ENCODE measurements around the gene HLA-DOB. TPM values are rescaled to one million over a fixed set of nuclear protein-coding genes. Genes with fewer than 3 reads are reported as not detected.

The HLA-DOB gene
- polyA plus RNA-seq, 1 donor from 2014 or later, result not detected

GRCh38 chr6:32792901-32793435, 23.8 kb downstream of the HLA-DOB start:
- no peaks in the 10 kb centered on the region for H3K27me3 ChIP-seq (ENCODE audit: insufficient read depth, low read depth, low read length)
- no peak overlapping the region for H2AFZ ChIP-seq (ENCODE audit: low read depth, low read length)
- no peaks in the 10 kb centered on the region for H3K36me3 ChIP-seq (ENCODE audit: insufficient read depth, low read length)
- no peaks in the 10 kb centered on the region for H4K20me1 ChIP-seq (ENCODE audit: insufficient read depth)
- no peak overlapping the region for H3K4me3 ChIP-seq (ENCODE audit: low read length)
- no peak overlapping the region for H3K9ac ChIP-seq (ENCODE audit: low read length)
- no peaks in the 10 kb centered on the region for H3F3A ChIP-seq (ENCODE audit: insufficient read depth, low read length, poor library complexity, severe bottlenecking)
- H3K4me2 ChIP-seq (ENCODE audit: low read length), result no peak overlapping the region
- no peak overlapping the region for H3K27ac ChIP-seq (ENCODE audit: low read length)
- no peaks in the 10 kb centered on the region for H3K9me2 ChIP-seq (ENCODE audit: insufficient read depth, low read length)
- H3K79me2 ChIP-seq (replicated peaks; ENCODE audit: insufficient read depth, low read length), result no peaks in the 10 kb centered on the region
- no peaks in the 10 kb centered on the region for H3K9me3 ChIP-seq (ENCODE audit: low read length)
- TF ChIP-seq CTCF (IDR thresholded peaks at IDR 0.05; ENCODE audit: poor library complexity, severe bottlenecking), result no peak
- TF ChIP-seq EZH2 (IDR thresholded peaks at IDR 0.05; ENCODE audit: borderline replicate concordance, insufficient read depth, low read length, poor library complexity, severe bottlenecking), result no peak
- TF ChIP-seq MXI1 (conservative IDR thresholded peaks at IDR 0.05; ENCODE audit: poor library complexity, severe bottlenecking), result no peak
- TF ChIP-seq SMC3 (conservative IDR thresholded peaks at IDR 0.05; ENCODE audit: poor library complexity), result no peak
- no peak for TF ChIP-seq POLR2AphosphoS5 (IDR thresholded peaks at IDR 0.05)
- no peak for TF ChIP-seq REST (IDR thresholded peaks at IDR 0.05; ENCODE audit: borderline replicate concordance)
- no peak for TF ChIP-seq TAF1 (IDR thresholded peaks at IDR 0.05; ENCODE audit: low read depth)
- TF ChIP-seq EP300 (conservative IDR thresholded peaks at IDR 0.05; ENCODE audit: poor library complexity, severe bottlenecking), result no peak
- no peak for TF ChIP-seq RAD21 (conservative IDR thresholded peaks at IDR 0.05)

GRCh38 chr6:32790306-32790705, 26.5 kb downstream of the HLA-DOB start:
- H4K20me1 ChIP-seq (ENCODE audit: insufficient read depth), result no peaks in the 10 kb centered on the region
- H3K9ac ChIP-seq (ENCODE audit: low read length), result no peak overlapping the region
- H3K4me3 ChIP-seq (ENCODE audit: low read length), result no peak overlapping the region
- no peaks in the 10 kb centered on the region for H3K36me3 ChIP-seq (ENCODE audit: insufficient read depth, low read length)
- TF ChIP-seq EP300 (conservative IDR thresholded peaks at IDR 0.05; ENCODE audit: poor library complexity, severe bottlenecking) (no peak), MXI1 (conservative IDR thresholded peaks at IDR 0.05; ENCODE audit: poor library complexity, severe bottlenecking) (no peak), REST (IDR thresholded peaks at IDR 0.05; ENCODE audit: borderline replicate concordance) (no peak), TAF1 (IDR thresholded peaks at IDR 0.05; ENCODE audit: low read depth) (no peak), POLR2AphosphoS5 (IDR thresholded peaks at IDR 0.05) (no peak), EZH2 (IDR thresholded peaks at IDR 0.05; ENCODE audit: borderline replicate concordance, insufficient read depth, low read length, poor library complexity, severe bottlenecking) (no peak), RAD21 (conservative IDR thresholded peaks at IDR 0.05) (no peak), CTCF (IDR thresholded peaks at IDR 0.05; ENCODE audit: poor library complexity, severe bottlenecking) (no peak), SMC3 (conservative IDR thresholded peaks at IDR 0.05; ENCODE audit: poor library complexity) (no peak)
- H3K9me2 ChIP-seq (ENCODE audit: insufficient read depth, low read length), result no peaks in the 10 kb centered on the region
- no peaks in the 10 kb centered on the region for H3K79me2 ChIP-seq (replicated peaks; ENCODE audit: insufficient read depth, low read length)
- no peak overlapping the region for H2AFZ ChIP-seq (ENCODE audit: low read depth, low read length)
- H3K4me2 ChIP-seq (ENCODE audit: low read length), result no peak overlapping the region
- no peaks in the 10 kb centered on the region for H3F3A ChIP-seq (ENCODE audit: insufficient read depth, low read length, poor library complexity, severe bottlenecking)
- no peaks in the 10 kb centered on the region for H3K9me3 ChIP-seq (ENCODE audit: low read length)
- H3K27me3 ChIP-seq (ENCODE audit: insufficient read depth, low read depth, low read length), result no peaks in the 10 kb centered on the region
- no peak overlapping the region for H3K27ac ChIP-seq (ENCODE audit: low read length)

All from neural cell (in vitro differentiated cells).